ENCODE measurements around the gene GIMAP6. TPM values are rescaled to one million over a fixed set of nuclear protein-coding genes. Genes with fewer than 3 reads are reported as not detected.
"Not testable (repeated sequence)": the region's sequence is repeated elsewhere in the genome, so short reads cannot be mapped to it uniquely, and the experiment has no call there.

The GIMAP6 gene
- total RNA-seq, 1 donor from 2014 or later = 69.3 TPM

- H3K9me3 ChIP-seq = no peaks in the 10 kb centered on the region
- H3K27me3 ChIP-seq (ENCODE audit: low read depth) = no peaks in the 10 kb centered on the region
- no peak overlapping the region for H3K27ac ChIP-seq
- intact Hi-C loops (cut with DNase I) = no loop called here
- no peak for TF ChIP-seq CTCF (IDR thresholded peaks at IDR 0.05)
- H3K4me3 ChIP-seq = no peak overlapping the region
- H3K36me3 ChIP-seq = no peaks in the 10 kb centered on the region
- ATAC-seq (no peak), DNase-seq (no peak)
- H3K4me1 ChIP-seq = peaks cover 6% of the 10 kb centered on the region
Observed at GRCh38 chr7:150621376-150621775, 10.8 kb downstream of the GIMAP6 start.

- Histone ChIP-seq H3K9me3 (no peaks in the 10 kb centered on the region), H3K4me1 (peaks cover under 1% of the 10 kb centered on the region), H3K36me3 (no peaks in the 10 kb centered on the region), H3K27ac (no peak overlapping the region), H3K27me3 (ENCODE audit: low read depth) (no peaks in the 10 kb centered on the region), H3K4me3 (no peak overlapping the region)
- DNase-seq (no peak), ATAC-seq (no peak)
- TF ChIP-seq CTCF (IDR thresholded peaks at IDR 0.05) = no peak
- intact Hi-C loops (cut with DNase I) = no loop called here
Observed at GRCh38 chr7:150620617-150621371, 11.4 kb downstream of the GIMAP6 start.

GRCh38 chr7:150620061-150620460 lies 12.1 kb downstream of the GIMAP6 start:
- Histone ChIP-seq H3K4me1 (no peaks in the 10 kb centered on the region), H3K27me3 (ENCODE audit: low read depth) (no peaks in the 10 kb centered on the region), H3K9me3 (no peaks in the 10 kb centered on the region), H3K4me3 (no peak overlapping the region), H3K27ac (no peak overlapping the region), H3K36me3 (no peaks in the 10 kb centered on the region)
- TF ChIP-seq CTCF (IDR thresholded peaks at IDR 0.05) = no peak
- ATAC-seq (no peak), DNase-seq (no peak)
- intact Hi-C loops (cut with DNase I) = no loop called here

GRCh38 chr7:150615221-150615755 lies 16.9 kb downstream of the GIMAP6 start:
- ATAC-seq; H3K27ac ChIP-seq; H3K9me3 ChIP-seq; H3K4me3 ChIP-seq; intact Hi-C loops (cut with DNase I); DNase-seq; H3K27me3 ChIP-seq (ENCODE audit: low read depth); H3K4me1 ChIP-seq; H3K36me3 ChIP-seq: not testable (repeated sequence)

GRCh38 chr7:150614426-150614825 lies 17.8 kb downstream of the GIMAP6 start:
- H3K9me3 ChIP-seq; H3K27me3 ChIP-seq (ENCODE audit: low read depth); DNase-seq; H3K4me3 ChIP-seq; H3K27ac ChIP-seq; intact Hi-C loops (cut with DNase I); H3K4me1 ChIP-seq; ATAC-seq; H3K36me3 ChIP-seq: not testable (repeated sequence)

- H3K9me3 ChIP-seq = no peaks in the 10 kb centered on the region
- intact Hi-C loops (cut with DNase I) = no loop called here
- DNase-seq (no peak), ATAC-seq (no peak)
- H3K4me3 ChIP-seq = no peak overlapping the region
- H3K27me3 ChIP-seq (ENCODE audit: low read depth) = no peaks in the 10 kb centered on the region
- H3K36me3 ChIP-seq = no peaks in the 10 kb centered on the region
- H3K4me1 ChIP-seq = no peaks in the 10 kb centered on the region
- TF ChIP-seq CTCF (IDR thresholded peaks at IDR 0.05) = no peak
- no peak overlapping the region for H3K27ac ChIP-seq
Observed at GRCh38 chr7:150613880-150614279, 18.3 kb downstream of the GIMAP6 start.

All from lower lobe of right lung (tissue), 2 donors.